Measurements from ENCODE around the gene ABHD16B. TPM values are rescaled to one million over a fixed set of nuclear protein-coding genes. Genes with fewer than 3 reads are reported as not detected.
"Not testable (repeated sequence)": the region's sequence is repeated elsewhere in the genome, so short reads cannot be mapped to it uniquely, and the experiment has no call there.

The ABHD16B gene
- total RNA-seq, 3 donors from 2014 or later = not detected

- Histone ChIP-seq H3K36me3 (ENCODE audit: low read depth) (peaks cover 13% of the 10 kb centered on the region), H3K4me1 (ENCODE audit: low read depth) (no peaks in the 10 kb centered on the region), H3K9me3 (no peaks in the 10 kb centered on the region), H3K4me3 (no peak overlapping the region)
- no peak for ATAC-seq
- TF ChIP-seq, protein P1, sequence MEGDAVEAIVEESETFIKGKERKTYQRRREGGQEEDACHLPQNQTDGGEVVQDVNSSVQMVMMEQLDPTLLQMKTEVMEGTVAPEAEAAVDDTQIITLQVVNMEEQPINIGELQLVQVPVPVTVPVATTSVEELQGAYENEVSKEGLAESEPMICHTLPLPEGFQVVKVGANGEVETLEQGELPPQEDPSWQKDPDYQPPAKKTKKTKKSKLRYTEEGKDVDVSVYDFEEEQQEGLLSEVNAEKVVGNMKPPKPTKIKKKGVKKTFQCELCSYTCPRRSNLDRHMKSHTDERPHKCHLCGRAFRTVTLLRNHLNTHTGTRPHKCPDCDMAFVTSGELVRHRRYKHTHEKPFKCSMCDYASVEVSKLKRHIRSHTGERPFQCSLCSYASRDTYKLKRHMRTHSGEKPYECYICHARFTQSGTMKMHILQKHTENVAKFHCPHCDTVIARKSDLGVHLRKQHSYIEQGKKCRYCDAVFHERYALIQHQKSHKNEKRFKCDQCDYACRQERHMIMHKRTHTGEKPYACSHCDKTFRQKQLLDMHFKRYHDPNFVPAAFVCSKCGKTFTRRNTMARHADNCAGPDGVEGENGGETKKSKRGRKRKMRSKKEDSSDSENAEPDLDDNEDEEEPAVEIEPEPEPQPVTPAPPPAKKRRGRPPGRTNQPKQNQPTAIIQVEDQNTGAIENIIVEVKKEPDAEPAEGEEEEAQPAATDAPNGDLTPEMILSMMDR (IDR thresholded peaks at IDR 0.05) = no peak
- intact Hi-C loops (cut with DNase I, micrococcal nuclease) = no loop called here
- no peak for DNase-seq
Measured at GRCh38 chr20:63876489-63877036, 15.3 kb downstream of the ABHD16B start.

GRCh38 chr20:63877755-63878470, 16.6 kb downstream of the ABHD16B start:
- ATAC-seq (no peak), DNase-seq (no peak)
- Histone ChIP-seq H3K4me1 (ENCODE audit: low read depth) (no peaks in the 10 kb centered on the region), H3K9me3 (no peaks in the 10 kb centered on the region), H3K4me3 (no peak overlapping the region), H3K36me3 (ENCODE audit: low read depth) (peaks cover 4% of the 10 kb centered on the region)
- TF ChIP-seq, protein P1 (IDR thresholded peaks at IDR 0.05) = no peak
- intact Hi-C loops (cut with DNase I, micrococcal nuclease) = no loop called here

- no peaks in the 10 kb centered on the region for H3K4me1 ChIP-seq (ENCODE audit: low read depth)
- no peaks in the 10 kb centered on the region for H3K9me3 ChIP-seq
- H3K36me3 ChIP-seq (ENCODE audit: low read depth) = peaks cover 4% of the 10 kb centered on the region
- H3K4me3 ChIP-seq = no peak overlapping the region
- ATAC-seq = no peak
- intact Hi-C loops (cut with DNase I, micrococcal nuclease) = no loop called here
- TF ChIP-seq, protein P1 (IDR thresholded peaks at IDR 0.05) = no peak
- no peak for DNase-seq
Measured at GRCh38 chr20:63878899-63879663, 17.8 kb downstream of the ABHD16B start.

DNA sequence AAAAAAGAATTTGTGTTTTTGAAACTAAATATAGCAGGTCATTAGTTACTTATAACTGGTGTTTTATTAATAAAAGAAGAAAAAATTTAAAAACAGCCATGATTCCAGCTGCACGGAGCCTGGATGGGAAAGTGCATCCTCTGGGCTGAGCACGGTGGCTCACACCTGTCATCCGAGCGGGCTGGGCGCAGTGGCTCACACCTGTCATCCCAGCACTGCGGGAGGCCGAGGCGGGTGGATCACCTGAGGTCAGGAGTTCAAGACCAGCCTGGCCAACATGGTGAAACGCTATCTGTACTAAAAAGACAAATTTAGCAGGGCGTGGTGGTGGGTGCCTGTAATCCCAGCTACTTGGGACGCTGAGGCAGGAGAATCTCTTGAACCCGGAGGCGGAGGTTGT, 19.6 kb downstream of the ABHD16B start:
- intact Hi-C loops (cut with DNase I, micrococcal nuclease); H3K4me1 ChIP-seq (ENCODE audit: low read depth); H3K4me3 ChIP-seq; H3K36me3 ChIP-seq (ENCODE audit: low read depth); H3K9me3 ChIP-seq; ATAC-seq; DNase-seq: not testable (repeated sequence)

GRCh38 chr20:63881451-63882226, 20.3 kb downstream of the ABHD16B start:
- Histone ChIP-seq H3K4me1 (ENCODE audit: low read depth) (no peaks in the 10 kb centered on the region), H3K36me3 (ENCODE audit: low read depth) (no peaks in the 10 kb centered on the region), H3K9me3 (no peaks in the 10 kb centered on the region), H3K4me3 (no peak overlapping the region)
- DNase-seq (no peak), ATAC-seq (no peak)
- intact Hi-C loops (cut with DNase I, micrococcal nuclease) = no loop called here
- TF ChIP-seq, protein P1 (IDR thresholded peaks at IDR 0.05) = no peak

Measured in mucosa of descending colon (tissue), 3 donors.